DND-41 (cell line): ENCODE measurements around the gene NCF4.

Experiments
- ATAC-seq: fragments of 200-7000 bp; cut with Tn5 transposase; 3 replicates; pipeline ENCODE4 v1.9.1; 2021; ENCODE audit warnings: low read depth; ENCODE audit not compliant: insufficient read depth
- DNase-seq: peaks from one replicate; pipeline ENCODE4 v3.0.0-alpha.2; 2020
- H2AFZ ChIP-seq: 2 replicates; pipeline ENCODE4 v1.6.0; 2012; ENCODE audit warnings: low read depth, low read length
- H3K27ac ChIP-seq: 2 replicates; pipeline ENCODE4 v1.5.1; 2012; ENCODE audit warnings: low read length, inconsistent platforms
- H3K27me3 ChIP-seq: fragments of 200-600 bp; sonication (generic); 2 replicates; pipeline ENCODE4 v1.6.0; 2012; ENCODE audit warnings: low read length, mild to moderate bottlenecking, inconsistent platforms; ENCODE audit not compliant: insufficient read depth, poor library complexity
- H3K36me3 ChIP-seq: 2 replicates; pipeline ENCODE4 v1.5.1; 2012; ENCODE audit warnings: low read length, inconsistent platforms; ENCODE audit not compliant: insufficient read depth
- H3K4me1 ChIP-seq: 2 replicates; pipeline ENCODE4 v1.5.1; 2012; ENCODE audit warnings: mild to moderate bottlenecking, low read length; ENCODE audit not compliant: insufficient read depth
- H3K4me2 ChIP-seq: 2 replicates; pipeline ENCODE4 v1.6.0; 2012; ENCODE audit warnings: mild to moderate bottlenecking, moderate library complexity, low read length, inconsistent platforms; ENCODE audit not compliant: insufficient read depth
- H3K4me3 ChIP-seq, 2 experiments: fragments of 200-600 bp in 1 of 2; shearing (Covaris generic) in 1 of 2; 2 replicates each; pipeline ENCODE4 v1.5.1; 2012 to 2016; ENCODE audit warnings: inconsistent platforms in 2 of 2, low read length in 2 of 2, mild to moderate bottlenecking in 2 of 2, low read depth in 1 of 2, moderate library complexity in 1 of 2
- H3K79me2 ChIP-seq: 2 replicates; pipeline ENCODE4 v1.6.0; 2012; ENCODE audit warnings: low read length, inconsistent platforms; ENCODE audit not compliant: insufficient read depth
- H3K9ac ChIP-seq: 2 replicates; pipeline ENCODE4 v1.6.0; 2012; ENCODE audit warnings: low read depth, mild to moderate bottlenecking, inconsistent platforms, low read length, moderate library complexity
- H3K9me3 ChIP-seq: 2 replicates; pipeline ENCODE4 v1.5.1; 2012; ENCODE audit warnings: low read length, moderate library complexity, mild to moderate bottlenecking, inconsistent platforms; ENCODE audit not compliant: insufficient read depth, severe bottlenecking
- H4K20me1 ChIP-seq: 2 replicates; pipeline ENCODE4 v1.6.0; 2012; ENCODE audit warnings: low read length; ENCODE audit not compliant: insufficient read depth
- EZH2 ChIP-seq: IDR thresholded peaks from 3 replicates; pipeline ENCODE4 v1.6.1; 2012; ENCODE audit warnings: borderline replicate concordance, low read depth, mild to moderate bottlenecking, moderate library complexity, low read length, inconsistent platforms; ENCODE audit not compliant: severe bottlenecking
- TF ChIP-seq, protein P1 (sequence below): IDR thresholded peaks from 2 replicates; pipeline ENCODE4 v1.5.1; 2012; ENCODE audit warnings: borderline replicate concordance, low read length, moderate library complexity, mild to moderate bottlenecking; ENCODE audit not compliant: poor library complexity, severe bottlenecking; ENCODE audit errors: extremely low read depth

The NCF4 gene

DNA sequence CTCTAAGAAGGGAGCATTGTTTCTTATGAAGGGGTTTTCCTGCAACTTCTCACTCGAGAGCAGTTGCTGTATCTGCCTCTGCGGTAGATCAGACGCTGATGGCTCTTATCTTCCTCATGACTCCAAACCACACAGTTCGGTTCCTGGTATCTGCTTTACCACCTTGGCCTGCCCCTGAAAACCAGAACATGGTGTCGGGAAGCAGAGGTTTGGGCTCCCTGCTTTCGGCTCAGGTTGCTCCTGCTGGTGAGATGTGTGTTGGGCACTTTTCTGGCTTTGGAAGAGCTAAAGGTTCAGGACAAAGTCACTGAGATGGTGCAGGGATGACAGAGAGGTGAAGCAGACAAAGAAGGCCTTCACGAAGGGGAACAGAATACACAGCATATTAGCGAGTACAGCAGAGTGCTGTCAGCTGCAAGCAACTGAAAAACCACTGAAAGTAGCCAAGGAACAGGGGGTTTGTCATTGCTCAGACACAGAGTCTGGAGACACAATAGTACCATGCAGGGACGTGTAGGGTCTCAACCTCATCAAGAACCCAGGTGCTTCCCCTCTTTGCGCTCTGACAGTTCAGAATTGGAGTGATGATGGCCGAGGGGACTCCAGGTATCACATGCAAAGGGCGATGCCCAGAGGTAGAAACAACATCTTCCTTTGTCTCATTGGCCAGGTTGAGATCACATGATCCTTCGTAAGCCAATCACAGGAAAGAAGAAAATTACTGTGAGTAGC lies 40.8 kb downstream of the NCF4 start:
- no peaks in the 10 kb centered on the region for H3K4me1 ChIP-seq
- H3K27me3 ChIP-seq: peaks cover 9% of the 10 kb centered on the region
- H2AFZ ChIP-seq: no peak overlapping the region
- H3K79me2 ChIP-seq: no peaks in the 10 kb centered on the region
- H3K9ac ChIP-seq: no peak overlapping the region
- DNase-seq: no peak
- no peaks in the 10 kb centered on the region for H3K36me3 ChIP-seq
- TF ChIP-seq, protein P1, sequence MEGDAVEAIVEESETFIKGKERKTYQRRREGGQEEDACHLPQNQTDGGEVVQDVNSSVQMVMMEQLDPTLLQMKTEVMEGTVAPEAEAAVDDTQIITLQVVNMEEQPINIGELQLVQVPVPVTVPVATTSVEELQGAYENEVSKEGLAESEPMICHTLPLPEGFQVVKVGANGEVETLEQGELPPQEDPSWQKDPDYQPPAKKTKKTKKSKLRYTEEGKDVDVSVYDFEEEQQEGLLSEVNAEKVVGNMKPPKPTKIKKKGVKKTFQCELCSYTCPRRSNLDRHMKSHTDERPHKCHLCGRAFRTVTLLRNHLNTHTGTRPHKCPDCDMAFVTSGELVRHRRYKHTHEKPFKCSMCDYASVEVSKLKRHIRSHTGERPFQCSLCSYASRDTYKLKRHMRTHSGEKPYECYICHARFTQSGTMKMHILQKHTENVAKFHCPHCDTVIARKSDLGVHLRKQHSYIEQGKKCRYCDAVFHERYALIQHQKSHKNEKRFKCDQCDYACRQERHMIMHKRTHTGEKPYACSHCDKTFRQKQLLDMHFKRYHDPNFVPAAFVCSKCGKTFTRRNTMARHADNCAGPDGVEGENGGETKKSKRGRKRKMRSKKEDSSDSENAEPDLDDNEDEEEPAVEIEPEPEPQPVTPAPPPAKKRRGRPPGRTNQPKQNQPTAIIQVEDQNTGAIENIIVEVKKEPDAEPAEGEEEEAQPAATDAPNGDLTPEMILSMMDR: no peak
- no peak for TF ChIP-seq EZH2
- H4K20me1 ChIP-seq: no peaks in the 10 kb centered on the region
- no peaks in the 10 kb centered on the region for H3K9me3 ChIP-seq
- no peak overlapping the region for H3K27ac ChIP-seq
- ATAC-seq: no peak
- no peak overlapping the region for H3K4me2 ChIP-seq
- H3K4me3 ChIP-seq: no peak overlapping the region

DNA sequence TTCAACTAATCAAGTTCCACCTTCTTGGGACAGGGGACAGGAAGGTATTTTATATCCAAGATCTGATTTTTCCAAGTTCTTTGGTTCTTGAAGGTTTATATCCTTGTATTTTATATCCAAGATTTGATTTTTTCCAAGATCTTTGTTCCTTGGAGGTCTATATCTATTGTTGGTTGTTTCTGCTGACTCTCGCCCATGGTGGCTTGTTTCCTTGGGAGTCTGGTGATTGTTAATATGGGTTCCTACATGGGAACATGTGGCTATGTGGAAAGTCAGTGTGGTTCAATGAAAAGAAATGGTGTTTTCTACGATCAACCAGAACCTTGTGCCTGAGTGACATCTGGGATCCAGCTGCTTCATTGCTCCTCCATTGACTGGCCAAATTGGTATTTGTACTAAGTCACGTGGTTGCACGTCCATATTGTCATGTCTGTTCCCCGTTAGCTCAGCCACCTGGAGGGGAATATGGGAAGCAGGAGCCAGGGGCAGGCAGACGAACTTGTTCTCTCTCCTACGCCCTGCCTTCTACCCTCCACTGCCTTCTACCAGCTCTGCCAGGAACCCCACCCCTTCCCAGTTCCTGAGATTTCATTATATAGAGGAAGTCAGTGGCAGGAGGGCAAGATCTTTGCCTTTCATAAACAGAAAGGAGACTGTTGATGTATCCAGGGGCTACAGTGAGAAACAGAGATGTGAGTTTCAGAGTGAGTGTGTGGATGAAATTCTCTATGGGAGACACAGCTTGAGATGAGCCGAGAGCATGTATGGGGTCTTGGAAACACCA lies 41.5 kb downstream of the NCF4 start:
- TF ChIP-seq, protein P1: no peak
- TF ChIP-seq EZH2: no peak
- no peaks in the 10 kb centered on the region for H3K36me3 ChIP-seq
- no peaks in the 10 kb centered on the region for H3K4me1 ChIP-seq
- DNase-seq (no peak), ATAC-seq (no peak)
- H4K20me1 ChIP-seq: no peaks in the 10 kb centered on the region
- H3K27ac ChIP-seq: no peak overlapping the region
- no peak overlapping the region for H3K4me3 ChIP-seq
- no peaks in the 10 kb centered on the region for H3K79me2 ChIP-seq
- H3K9me3 ChIP-seq: no peaks in the 10 kb centered on the region
- H2AFZ ChIP-seq: no peak overlapping the region
- peaks cover 9% of the 10 kb centered on the region for H3K27me3 ChIP-seq
- no peak overlapping the region for H3K4me2 ChIP-seq
- H3K9ac ChIP-seq: no peak overlapping the region

DNA sequence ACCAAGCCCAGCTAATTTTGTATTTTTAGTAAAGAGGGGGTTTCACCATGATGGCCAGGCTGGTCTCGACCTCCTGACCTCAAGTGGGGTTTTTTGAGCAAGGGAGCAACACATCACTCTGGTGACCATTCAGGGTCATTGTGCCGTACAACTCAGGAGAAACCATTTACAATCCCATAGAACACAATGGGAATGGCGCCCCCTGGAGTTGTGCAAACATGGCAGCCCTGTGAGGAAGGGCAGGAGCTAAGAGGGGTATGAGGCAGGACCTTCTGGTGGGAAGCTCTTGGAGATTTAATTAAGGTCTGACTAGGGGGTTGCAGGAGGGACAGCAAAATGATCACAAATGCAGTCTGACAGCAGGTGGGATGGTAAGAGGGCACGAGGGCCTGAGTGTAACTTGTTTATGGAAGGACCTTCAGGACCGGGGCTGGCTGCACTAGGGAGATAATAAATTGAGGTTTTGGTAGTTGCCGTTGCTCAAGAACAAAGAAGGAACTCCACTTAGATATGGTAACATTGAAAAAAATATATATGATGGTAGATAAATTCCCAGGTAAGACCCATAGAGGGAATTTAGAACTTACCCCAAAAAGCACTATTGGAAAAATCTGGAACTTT lies 43.6 kb downstream of the NCF4 start:
- Histone ChIP-seq H3K9me3 (no peaks in the 10 kb centered on the region), H3K36me3 (no peaks in the 10 kb centered on the region), H3K9ac (no peak overlapping the region), H3K27ac (no peak overlapping the region), H2AFZ (no peak overlapping the region), H4K20me1 (no peaks in the 10 kb centered on the region), H3K4me3 (no peak overlapping the region), H3K4me2 (no peak overlapping the region), H3K27me3 (no peaks in the 10 kb centered on the region), H3K4me1 (no peaks in the 10 kb centered on the region), H3K79me2 (no peaks in the 10 kb centered on the region)
- ATAC-seq: no peak
- TF ChIP-seq, protein P1: peak; percentile 28
- TF ChIP-seq EZH2: no peak
- no peak for DNase-seq
